HG02678 (cell line): Measurements from ENCODE around the gene TIAL1.
"Not testable (repeated sequence)": the region's sequence is repeated elsewhere in the genome, so short reads cannot be mapped to it uniquely, and the experiment has no call there.

Source experiments
- ATAC-seq: cut with Tn5 transposase; IDR thresholded peaks from one replicate; pipeline ENCODE4 v1.9.1; 2021; ENCODE audit warnings: mild to moderate bottlenecking, moderate library complexity; ENCODE audit not compliant: unreplicated experiment

The TIAL1 gene

GRCh38 chr10:119614686-119615085 lies 17.9 kb upstream of the TIAL1 start:
- no peak for ATAC-seq

- ATAC-seq: no peak
Measured at GRCh38 chr10:119613741-119614140, 17.0 kb upstream of the TIAL1 start.

GRCh38 chr10:119611433-119611832 lies 14.7 kb upstream of the TIAL1 start:
- no peak for ATAC-seq

- no peak for ATAC-seq
Measured at GRCh38 chr10:119609516-119609915, 12.8 kb upstream of the TIAL1 start.

- no peak for ATAC-seq
Measured at GRCh38 chr10:119608316-119609155, 11.8 kb upstream of the TIAL1 start.

GRCh38 chr10:119604468-119604867 lies 7.7 kb upstream of the TIAL1 start:
- ATAC-seq: no peak

GRCh38 chr10:119602241-119603095 lies 5.7 kb upstream of the TIAL1 start:
- peak; percentile 42 for ATAC-seq

- ATAC-seq: no peak
Measured at GRCh38 chr10:119598397-119598796, 1.6 kb upstream of the TIAL1 start.

- ATAC-seq: no peak
Measured at GRCh38 chr10:119597405-119598186, 832 bp upstream of the TIAL1 start.

GRCh38 chr10:119595676-119596515 lies 868 bp downstream of the TIAL1 start:
- no peak for ATAC-seq

GRCh38 chr10:119595134-119595675 lies 1.6 kb downstream of the TIAL1 start:
- ATAC-seq: no peak

- ATAC-seq: no peak
Measured at GRCh38 chr10:119588071-119588470, 8.7 kb downstream of the TIAL1 start.

GRCh38 chr10:119578355-119578754 lies 18.4 kb downstream of the TIAL1 start:
- no peak for ATAC-seq

GRCh38 chr10:119575991-119576390 lies 20.8 kb downstream of the TIAL1 start:
- no peak for ATAC-seq

GRCh38 chr10:119575506-119575905 lies 21.3 kb downstream of the TIAL1 start:
- no peak for ATAC-seq

GRCh38 chr10:119567978-119568377 lies 28.8 kb downstream of the TIAL1 start:
- ATAC-seq: no peak

- no peak for ATAC-seq
Measured at GRCh38 chr10:119562097-119562496, 34.7 kb downstream of the TIAL1 start.

- ATAC-seq: not testable (repeated sequence)
Measured at GRCh38 chr10:119559511-119559910, 37.3 kb downstream of the TIAL1 start.

- not testable (repeated sequence) for ATAC-seq
Measured at GRCh38 chr10:119556081-119556480, 40.7 kb downstream of the TIAL1 start.
